Activated T-helper 2 cell treated with anti-CD3 and anti-CD28 coated beads, Interferon-gamma antibody, Interleukin-2, Interleukin-4, amounts not matched to agents 10 μg/mL and 5 μg/mL and 100 μg/mL, durations not matched to agents 14 hours and 24 hours and 36 hours (primary cell): ENCODE measurements around the gene FANK1. TPM values are rescaled to one million over a fixed set of nuclear protein-coding genes. Genes with fewer than 3 reads are reported as not detected.

Experiments
- DNase-seq: peaks from one replicate; pipeline ENCODE4 v3.0.0; 2021; ENCODE audit warnings: low spot score
- H3K27ac Mint-ChIP-seq: one replicate; pipeline ENCODE4 v1.8.0; 2021; ENCODE audit warnings: mixed read lengths
- H3K27me3 Mint-ChIP-seq: one replicate; pipeline ENCODE4 v1.8.0; 2021; ENCODE audit warnings: low read depth, mixed read lengths
- H3K36me3 Mint-ChIP-seq: one replicate; pipeline ENCODE4 v1.8.0; 2021; ENCODE audit warnings: low read depth, mixed read lengths
- H3K4me1 Mint-ChIP-seq: one replicate; pipeline ENCODE4 v1.8.0; 2021; ENCODE audit warnings: low read depth, mixed read lengths
- H3K4me3 Mint-ChIP-seq: one replicate; pipeline ENCODE4 v1.8.0; 2021; ENCODE audit warnings: low read depth, mild to moderate bottlenecking, moderate library complexity, mixed read lengths
- H3K9me3 Mint-ChIP-seq: one replicate; pipeline ENCODE4 v1.8.0; 2021; ENCODE audit warnings: mixed read lengths
- intact Hi-C: fragments of 100-400 bp; cut with micrococcal nuclease; formaldehyde crosslinking; loops from one replicate; pipeline ENCODE4 v1.15.1; 2023
- total RNA-seq: library from RNA; stranded (reverse); gene quantifications from 2 replicates; pipeline ENCODE4 v1.2.3, GENCODE V29; 2022

The FANK1 gene
- total RNA-seq, 1 donor from 2014 or later, result not detected

GRCh38 chr10:126057494-126057893 lies 161.1 kb downstream of the FANK1 start:
- no peak for DNase-seq
- no peak overlapping the region for H3K27ac Mint-ChIP-seq
- no peak overlapping the region for H3K4me3 Mint-ChIP-seq
- H3K36me3 Mint-ChIP-seq, result no peaks in the 10 kb centered on the region
- no peaks in the 10 kb centered on the region for H3K27me3 Mint-ChIP-seq
- no peaks in the 10 kb centered on the region for H3K9me3 Mint-ChIP-seq
- intact Hi-C loops, result no loop called here
- no peaks in the 10 kb centered on the region for H3K4me1 Mint-ChIP-seq

GRCh38 chr10:126058104-126058503 lies 161.7 kb downstream of the FANK1 start:
- no peaks in the 10 kb centered on the region for H3K4me1 Mint-ChIP-seq
- intact Hi-C loops, result no loop called here

GRCh38 chr10:126058507-126058906 lies 162.1 kb downstream of the FANK1 start:
- no peak overlapping the region for H3K4me3 Mint-ChIP-seq
- no peaks in the 10 kb centered on the region for H3K4me1 Mint-ChIP-seq
- intact Hi-C loops, result no loop called here
- DNase-seq, result no peak
- no peaks in the 10 kb centered on the region for H3K9me3 Mint-ChIP-seq
- no peaks in the 10 kb centered on the region for H3K36me3 Mint-ChIP-seq
- H3K27ac Mint-ChIP-seq, result no peak overlapping the region
- H3K27me3 Mint-ChIP-seq, result no peaks in the 10 kb centered on the region

More at GRCh38 chr10:126058104-126058503, 161.7 kb downstream of the FANK1 start:
- DNase-seq, result no peak
- no peak overlapping the region for H3K27ac Mint-ChIP-seq
- H3K9me3 Mint-ChIP-seq, result no peaks in the 10 kb centered on the region
- H3K4me3 Mint-ChIP-seq, result no peak overlapping the region
- H3K36me3 Mint-ChIP-seq, result no peaks in the 10 kb centered on the region
- H3K27me3 Mint-ChIP-seq, result no peaks in the 10 kb centered on the region

Other genes starting within 250 kb of the FANK1 start
- gene TEX36, start 213.4 kb upstream of the FANK1 start, total RNA-seq, result not detected in 2 replicates
- 40.3 and 40.7 TPM in 2 replicates for gene EDRF1, start 176.9 kb upstream of the FANK1 start, total RNA-seq
- 0.11 TPM in 2 replicates for gene MMP21, start 120.7 kb upstream of the FANK1 start, total RNA-seq
- 45.3 and 46.9 TPM in 2 replicates for gene UROS, start 73.3 kb upstream of the FANK1 start, total RNA-seq
- 110 and 114 TPM in 2 replicates for gene BCCIP, start 73.0 kb upstream of the FANK1 start, total RNA-seq
- 15.9 and 16.5 TPM in 2 replicates for gene DHX32, start 15.3 kb upstream of the FANK1 start, total RNA-seq